ENCODE data around the gene CTTNBP2.

DNA sequence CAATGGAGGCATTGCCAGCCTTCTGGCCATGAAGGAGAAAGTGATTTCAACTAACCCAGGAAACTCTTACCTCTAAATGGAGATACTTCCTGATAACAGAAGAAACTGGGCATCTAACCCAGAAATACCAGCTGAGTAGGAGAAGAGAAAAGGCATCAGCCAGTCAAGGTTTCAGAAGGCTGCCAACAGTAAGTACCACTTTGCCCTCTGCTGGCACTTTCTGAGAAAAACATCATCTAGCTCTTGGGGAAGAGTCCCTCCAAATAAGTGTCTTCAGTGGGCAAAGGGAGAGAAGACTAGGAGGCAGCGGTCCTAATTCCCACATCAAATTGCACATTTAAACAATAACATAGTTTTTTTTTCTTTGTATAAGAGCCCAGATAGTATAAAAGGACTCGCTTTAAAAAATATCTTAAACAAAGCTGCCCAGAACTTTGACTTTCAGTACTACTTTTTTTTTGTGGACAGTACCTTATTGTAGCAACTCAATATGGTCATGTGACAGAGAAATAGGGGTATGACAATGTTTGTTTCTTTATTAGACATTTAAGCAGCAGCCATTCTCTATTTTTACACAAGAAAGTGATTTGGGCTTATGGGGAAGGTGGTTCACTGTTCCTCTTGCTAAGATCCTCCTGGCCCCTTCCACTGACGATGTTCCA lies 157.3 kb downstream of the CTTNBP2 start:
- TF ChIP-seq, protein P1, sequence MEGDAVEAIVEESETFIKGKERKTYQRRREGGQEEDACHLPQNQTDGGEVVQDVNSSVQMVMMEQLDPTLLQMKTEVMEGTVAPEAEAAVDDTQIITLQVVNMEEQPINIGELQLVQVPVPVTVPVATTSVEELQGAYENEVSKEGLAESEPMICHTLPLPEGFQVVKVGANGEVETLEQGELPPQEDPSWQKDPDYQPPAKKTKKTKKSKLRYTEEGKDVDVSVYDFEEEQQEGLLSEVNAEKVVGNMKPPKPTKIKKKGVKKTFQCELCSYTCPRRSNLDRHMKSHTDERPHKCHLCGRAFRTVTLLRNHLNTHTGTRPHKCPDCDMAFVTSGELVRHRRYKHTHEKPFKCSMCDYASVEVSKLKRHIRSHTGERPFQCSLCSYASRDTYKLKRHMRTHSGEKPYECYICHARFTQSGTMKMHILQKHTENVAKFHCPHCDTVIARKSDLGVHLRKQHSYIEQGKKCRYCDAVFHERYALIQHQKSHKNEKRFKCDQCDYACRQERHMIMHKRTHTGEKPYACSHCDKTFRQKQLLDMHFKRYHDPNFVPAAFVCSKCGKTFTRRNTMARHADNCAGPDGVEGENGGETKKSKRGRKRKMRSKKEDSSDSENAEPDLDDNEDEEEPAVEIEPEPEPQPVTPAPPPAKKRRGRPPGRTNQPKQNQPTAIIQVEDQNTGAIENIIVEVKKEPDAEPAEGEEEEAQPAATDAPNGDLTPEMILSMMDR (IDR thresholded peaks at IDR 0.05 in 8 of 11, conservative IDR thresholded peaks at IDR 0.05 in 3 of 11), result peak in 6 of 11 experiments; percentile 8 to 35 (median 12)
- no peak for TF ChIP-seq POLR2A (IDR thresholded peaks at IDR 0.05)
- TF ChIP-seq POLR2AphosphoS5 (IDR thresholded peaks at IDR 0.05), result no peak

Data from spleen (tissue), 7 donors.